Activated CD4-positive, alpha-beta T cell treated with anti-CD3 and anti-CD28 coated beads for 36 hours (primary cell): ENCODE data around the gene LSAMP. TPM values are rescaled to one million over a fixed set of nuclear protein-coding genes. Genes with fewer than 3 reads are reported as not detected.

Experiments used
- ATAC-seq: fragments of 200-7000 bp; cut with Tn5 transposase; one replicate; pipeline ENCODE4 v1.10.0; 2021; ENCODE audit warnings: mild to moderate bottlenecking, moderate library complexity
- CTCF ChIA-PET: fragments of 350-600 bp; sonication (Branson Sonifier 250); formaldehyde crosslinking; loops from one replicate; lab custom pipeline; 2021; ENCODE audit warnings: antibody characterized with exemption; lab: Charles Lee
- POLR2A ChIA-PET: fragments of 350-600 bp; sonication (Branson Sonifier 250); formaldehyde crosslinking; loops from one replicate; lab custom pipeline; 2021; ENCODE audit warnings: antibody characterized with exemption, inconsistent platforms; lab: Charles Lee
- DNase-seq: peaks from one replicate; pipeline ENCODE4 v3.0.0-alpha.2; 2020
- H3K27ac Mint-ChIP-seq: one replicate; pipeline ENCODE4 v1.8.0; 2021; ENCODE audit warnings: mixed read lengths
- H3K27me3 Mint-ChIP-seq: one replicate; pipeline ENCODE4 v1.8.0; 2021; ENCODE audit warnings: mixed read lengths
- H3K36me3 Mint-ChIP-seq: one replicate; pipeline ENCODE4 v1.8.0; 2021; ENCODE audit warnings: low read depth, mixed read lengths
- H3K4me1 Mint-ChIP-seq: one replicate; pipeline ENCODE4 v1.8.0; 2021; ENCODE audit warnings: mixed read lengths
- H3K4me3 Mint-ChIP-seq: one replicate; pipeline ENCODE4 v1.8.0; 2021; ENCODE audit warnings: mild to moderate bottlenecking, moderate library complexity, mixed read lengths
- H3K9me3 Mint-ChIP-seq: one replicate; pipeline ENCODE4 v1.8.0; 2021; ENCODE audit warnings: low read depth, mixed read lengths
- intact Hi-C, 2 experiments: fragments of 100-400 bp; cut with DNase I in 1 of 2; cut with micrococcal nuclease in 1 of 2; formaldehyde crosslinking; loops; one replicate each; pipeline versions ENCODE4 v1.14.2 to v1.15.1; 2022 to 2024; cut with DNase I, micrococcal nuclease
- total RNA-seq, 2 experiments: library from RNA; stranded (reverse); gene quantifications; one replicate each; pipeline ENCODE4 v1.2.3, GENCODE V29; 2021

LSAMP gene
- total RNA-seq, 2 experiments from 2014 or later: not detected

DNA sequence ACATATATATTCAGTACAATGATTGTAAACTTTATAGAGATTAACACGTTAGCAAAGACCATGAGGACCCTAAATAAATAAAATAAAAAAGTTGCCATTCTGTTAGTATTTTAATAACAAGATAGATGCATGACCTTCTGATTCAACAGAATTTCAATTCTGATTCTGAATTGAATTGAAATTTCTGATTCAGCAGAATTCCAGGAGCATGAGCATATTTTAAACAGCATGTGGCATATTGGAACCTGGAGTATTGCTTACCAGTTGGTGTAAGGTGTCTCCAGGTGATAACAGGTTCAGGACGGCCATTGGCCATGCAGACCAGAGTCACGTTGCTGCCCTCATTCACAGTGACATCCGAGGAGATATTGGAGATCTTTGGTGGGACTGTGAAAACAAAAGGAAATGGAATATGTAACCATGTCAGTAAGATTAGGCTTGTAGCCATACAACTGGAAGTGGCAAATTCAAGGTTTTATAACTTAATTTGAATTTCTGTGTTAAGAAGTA is 426.0 kb downstream of the LSAMP start:
- Mint-ChIP-seq H3K27me3 (no peaks in the 10 kb centered on the region), H3K27ac (no peak overlapping the region), H3K4me3 (no peak overlapping the region), H3K4me1 (no peaks in the 10 kb centered on the region), H3K36me3 (no peaks in the 10 kb centered on the region), H3K9me3 (no peaks in the 10 kb centered on the region)
- intact Hi-C loops: no loop called here
- POLR2A ChIA-PET: no interaction called here
- CTCF ChIA-PET: no interaction called here
- DNase-seq (no peak), ATAC-seq (no peak)

DNA sequence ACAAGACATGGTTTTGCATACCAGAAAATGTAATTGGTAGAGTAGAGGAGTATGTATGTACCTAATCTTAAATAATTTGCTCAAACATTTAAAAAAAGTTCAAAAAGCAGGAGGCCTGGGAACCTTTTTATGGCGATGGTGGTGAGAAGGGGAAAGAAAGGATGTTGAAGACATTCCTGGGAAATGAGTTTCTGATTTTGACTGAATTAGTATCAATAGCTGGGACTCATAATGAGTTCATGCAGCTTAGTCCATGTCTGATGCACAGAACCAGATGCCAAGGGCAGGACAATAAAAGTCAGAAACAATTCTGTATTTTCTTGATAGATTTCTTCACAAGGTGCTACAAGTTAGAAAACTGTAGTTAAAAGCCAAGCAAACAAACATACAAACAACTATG is 426.6 kb downstream of the LSAMP start:
- intact Hi-C loops: no loop called here

DNA sequence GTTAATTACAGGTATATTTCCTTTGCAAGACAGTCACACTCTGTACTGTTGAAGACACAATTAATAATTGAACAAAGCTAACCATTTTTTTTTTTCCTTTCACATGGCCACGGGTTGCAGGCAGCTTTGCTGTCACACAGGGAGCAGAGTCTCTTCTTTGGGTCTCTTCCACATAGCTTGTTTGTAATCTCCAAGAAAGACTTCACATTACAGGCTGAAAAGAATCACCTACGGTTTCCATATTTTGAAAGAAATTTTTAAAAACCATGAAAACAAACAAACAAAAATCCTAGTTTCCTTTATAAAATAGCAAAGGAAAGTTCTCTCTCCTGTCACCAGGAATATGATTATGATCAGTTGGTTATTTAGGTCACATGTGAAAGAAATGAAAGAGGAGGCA is 429.4 kb downstream of the LSAMP start:
- intact Hi-C loops: no loop called here
- Mint-ChIP-seq H3K4me1 (no peaks in the 10 kb centered on the region), H3K4me3 (no peak overlapping the region), H3K9me3 (no peaks in the 10 kb centered on the region), H3K27ac (no peak overlapping the region), H3K36me3 (no peaks in the 10 kb centered on the region), H3K27me3 (no peaks in the 10 kb centered on the region)
- POLR2A ChIA-PET: no interaction called here
- DNase-seq (no peak), ATAC-seq (no peak)
- CTCF ChIA-PET: interaction anchor here (0.7 kb wide), 1 partner anchor 635 kb away, joined by 3 read pairs; no protein-coding TSS in a partner anchor

More for the DNA sequence above, 426.6 kb downstream of the LSAMP start:
- ATAC-seq (no peak), DNase-seq (no peak)
- ChIA-PET CTCF (no interaction called here), POLR2A (no interaction called here)
- Mint-ChIP-seq H3K4me1 (no peaks in the 10 kb centered on the region), H3K9me3 (no peaks in the 10 kb centered on the region), H3K4me3 (no peak overlapping the region), H3K27me3 (no peaks in the 10 kb centered on the region), H3K27ac (no peak overlapping the region), H3K36me3 (no peaks in the 10 kb centered on the region)

DNA sequence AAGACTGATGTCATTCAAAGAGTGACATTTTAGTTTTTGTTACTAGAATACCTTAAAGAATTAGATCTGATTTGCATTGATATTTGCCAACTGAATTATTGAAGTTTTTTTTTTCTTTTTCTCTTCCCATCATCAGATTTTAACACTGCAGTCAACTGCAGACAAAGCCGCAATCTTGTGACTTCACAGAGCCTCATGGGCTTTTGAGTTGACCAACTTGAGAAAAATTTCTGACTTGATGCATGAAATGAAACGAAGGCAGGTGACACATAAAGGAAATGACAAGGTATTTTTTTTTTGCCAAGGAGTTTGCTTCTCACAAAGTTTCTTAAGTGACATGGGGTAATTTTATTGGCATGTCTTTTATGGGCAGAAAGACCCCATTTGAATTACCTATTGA is 438.3 kb downstream of the LSAMP start:
- H3K27me3 Mint-ChIP-seq: peaks cover 4% of the 10 kb centered on the region
- no peak for DNase-seq
- no peak overlapping the region for H3K4me3 Mint-ChIP-seq
- no peaks in the 10 kb centered on the region for H3K36me3 Mint-ChIP-seq
- no peak overlapping the region for H3K27ac Mint-ChIP-seq
- intact Hi-C loops: no loop called here
- H3K4me1 Mint-ChIP-seq: no peaks in the 10 kb centered on the region
- H3K9me3 Mint-ChIP-seq: no peaks in the 10 kb centered on the region
- no peak for ATAC-seq
- POLR2A ChIA-PET: no interaction called here
- CTCF ChIA-PET: no interaction called here

DNA sequence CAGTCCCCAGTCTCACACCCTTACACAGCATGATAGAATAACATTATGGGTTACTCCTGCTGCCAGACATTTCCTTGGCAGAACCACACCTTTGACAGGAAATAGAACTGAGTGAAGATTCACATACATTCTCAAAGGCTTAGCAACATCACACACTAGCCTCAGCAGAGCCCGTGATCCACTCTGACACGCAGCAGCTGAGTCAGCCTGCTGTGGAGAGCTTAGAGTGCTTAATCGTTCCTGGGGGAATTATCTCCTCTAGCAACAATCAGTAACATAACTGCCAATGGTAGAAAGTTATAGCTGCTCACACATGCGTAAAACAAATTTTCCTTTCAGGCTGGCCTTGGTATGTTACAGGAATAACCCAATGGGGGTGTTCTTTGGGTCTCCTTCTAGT is 439.9 kb downstream of the LSAMP start:
- peaks cover 4% of the 10 kb centered on the region for H3K27me3 Mint-ChIP-seq
- H3K27ac Mint-ChIP-seq: no peak overlapping the region
- ChIA-PET POLR2A (no interaction called here), CTCF (interaction anchor here (0.6 kb wide), 1 partner anchor 12 kb away, joined by 3 read pairs; no protein-coding TSS in a partner anchor)
- H3K4me1 Mint-ChIP-seq: no peaks in the 10 kb centered on the region
- H3K36me3 Mint-ChIP-seq: no peaks in the 10 kb centered on the region
- no peak for DNase-seq
- intact Hi-C loops: no loop called here
- no peak overlapping the region for H3K4me3 Mint-ChIP-seq
- no peaks in the 10 kb centered on the region for H3K9me3 Mint-ChIP-seq
- ATAC-seq: no peak

DNA sequence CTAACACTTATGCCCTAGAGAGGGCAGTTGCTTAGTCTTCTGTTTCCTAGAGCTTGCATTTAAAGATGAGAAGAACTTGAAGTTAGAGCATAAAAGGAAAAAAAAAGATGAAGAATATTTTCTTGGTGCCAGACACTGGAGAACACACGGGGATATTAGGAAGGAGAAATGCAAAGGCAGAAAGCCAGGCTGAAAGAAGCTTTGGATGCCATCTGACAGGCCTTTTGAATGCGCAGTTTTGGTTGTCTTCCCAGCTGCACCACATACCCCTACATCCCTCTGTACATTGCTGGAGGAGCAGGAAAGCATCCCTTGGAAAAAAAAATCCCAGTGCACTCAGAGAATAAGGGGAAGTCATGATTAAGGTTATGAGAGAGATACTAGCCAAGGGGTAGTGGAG is 443.1 kb downstream of the LSAMP start:
- peaks cover 4% of the 10 kb centered on the region for H3K27me3 Mint-ChIP-seq
- H3K4me1 Mint-ChIP-seq: no peaks in the 10 kb centered on the region
- no peak for ATAC-seq
- ChIA-PET POLR2A (no interaction called here), CTCF (no interaction called here)
- H3K27ac Mint-ChIP-seq: no peak overlapping the region
- no peaks in the 10 kb centered on the region for H3K9me3 Mint-ChIP-seq
- no peak overlapping the region for H3K4me3 Mint-ChIP-seq
- intact Hi-C loops: no loop called here
- H3K36me3 Mint-ChIP-seq: no peaks in the 10 kb centered on the region
- no peak for DNase-seq

DNA sequence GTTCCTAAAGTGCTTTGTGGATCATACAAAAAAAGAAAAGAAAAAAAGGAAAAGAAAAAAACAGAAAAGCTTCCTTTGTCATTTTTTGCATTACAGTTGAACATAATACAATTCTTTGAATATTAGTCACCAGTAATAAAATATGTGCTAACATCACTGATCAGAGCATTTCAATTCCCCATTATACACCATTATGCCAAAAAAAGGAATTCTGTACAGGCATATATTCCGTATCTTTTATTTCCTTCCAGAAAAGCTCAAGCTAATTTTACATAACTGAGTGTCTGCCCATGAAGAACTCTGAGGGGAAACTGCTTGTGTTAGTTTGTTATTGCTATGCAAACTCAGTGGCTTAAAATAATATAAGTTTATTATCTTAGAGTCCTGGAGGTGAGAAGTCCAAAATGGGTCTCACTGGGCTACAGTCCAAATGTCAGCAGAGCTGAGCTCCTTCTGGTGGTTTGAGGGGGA is 444.1 kb downstream of the LSAMP start:
- POLR2A ChIA-PET: no interaction called here
- no peak overlapping the region for H3K4me3 Mint-ChIP-seq
- CTCF ChIA-PET: no interaction called here
- H3K9me3 Mint-ChIP-seq: no peaks in the 10 kb centered on the region
- ATAC-seq: no peak
- H3K27me3 Mint-ChIP-seq: peaks cover 4% of the 10 kb centered on the region
- H3K4me1 Mint-ChIP-seq: no peaks in the 10 kb centered on the region
- no peak for DNase-seq
- no peaks in the 10 kb centered on the region for H3K36me3 Mint-ChIP-seq
- intact Hi-C loops: no loop called here
- no peak overlapping the region for H3K27ac Mint-ChIP-seq

DNA sequence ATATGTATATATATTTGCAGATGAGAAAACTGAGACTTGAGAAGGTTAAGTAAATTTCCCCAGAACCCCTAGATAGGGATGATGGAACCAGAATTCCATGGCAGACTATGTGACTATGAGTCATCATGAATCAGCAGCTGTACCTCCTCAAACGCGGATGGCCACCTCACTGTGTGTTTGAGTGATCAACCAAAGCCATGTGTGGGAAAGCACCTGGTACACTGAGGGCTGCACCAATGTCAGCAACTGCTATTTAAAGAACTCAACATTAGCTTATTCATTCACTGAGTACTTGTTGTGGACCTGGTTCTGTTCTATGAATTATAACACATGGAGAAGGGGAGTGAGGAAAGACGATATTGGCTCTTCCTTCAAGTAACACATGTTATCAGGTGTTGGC is 445.0 kb downstream of the LSAMP start:
- POLR2A ChIA-PET: no interaction called here

DNA sequence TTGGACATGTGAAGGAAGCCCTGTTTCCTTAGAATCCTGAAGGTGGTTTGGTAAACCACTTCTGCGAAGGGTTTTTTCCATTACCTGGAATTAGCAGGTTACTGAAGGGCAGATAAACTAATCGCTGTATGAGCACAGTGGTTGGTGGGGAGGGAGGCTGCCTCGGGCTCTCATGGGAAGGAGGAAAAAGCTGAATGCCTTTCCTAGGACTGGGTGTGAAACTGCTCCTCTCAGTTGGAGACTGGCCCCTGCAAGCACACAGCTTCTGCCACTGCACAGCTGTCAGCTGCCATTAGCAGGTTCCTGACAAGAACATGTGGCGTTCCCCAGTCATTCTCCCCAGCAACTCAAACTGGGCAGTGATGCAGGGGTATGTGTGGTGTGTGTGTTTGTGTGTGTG is 445.7 kb downstream of the LSAMP start:
- Mint-ChIP-seq H3K27ac (no peak overlapping the region), H3K4me1 (no peaks in the 10 kb centered on the region), H3K9me3 (no peaks in the 10 kb centered on the region), H3K36me3 (no peaks in the 10 kb centered on the region), H3K27me3 (peaks cover 4% of the 10 kb centered on the region), H3K4me3 (no peak overlapping the region)
- ATAC-seq (no peak), DNase-seq (no peak)
- intact Hi-C loops: no loop called here
- ChIA-PET CTCF (interaction anchor here (1.3 kb wide), 1 partner anchor 25 kb away, joined by 3 read pairs; no protein-coding TSS in a partner anchor), POLR2A (no interaction called here)

More for the DNA sequence above, 445.0 kb downstream of the LSAMP start:
- Mint-ChIP-seq H3K27me3 (peaks cover 4% of the 10 kb centered on the region), H3K4me3 (no peak overlapping the region), H3K27ac (no peak overlapping the region), H3K36me3 (no peaks in the 10 kb centered on the region), H3K4me1 (no peaks in the 10 kb centered on the region), H3K9me3 (no peaks in the 10 kb centered on the region)
- CTCF ChIA-PET: no interaction called here
- DNase-seq (no peak), ATAC-seq (no peak)
- intact Hi-C loops: no loop called here

DNA sequence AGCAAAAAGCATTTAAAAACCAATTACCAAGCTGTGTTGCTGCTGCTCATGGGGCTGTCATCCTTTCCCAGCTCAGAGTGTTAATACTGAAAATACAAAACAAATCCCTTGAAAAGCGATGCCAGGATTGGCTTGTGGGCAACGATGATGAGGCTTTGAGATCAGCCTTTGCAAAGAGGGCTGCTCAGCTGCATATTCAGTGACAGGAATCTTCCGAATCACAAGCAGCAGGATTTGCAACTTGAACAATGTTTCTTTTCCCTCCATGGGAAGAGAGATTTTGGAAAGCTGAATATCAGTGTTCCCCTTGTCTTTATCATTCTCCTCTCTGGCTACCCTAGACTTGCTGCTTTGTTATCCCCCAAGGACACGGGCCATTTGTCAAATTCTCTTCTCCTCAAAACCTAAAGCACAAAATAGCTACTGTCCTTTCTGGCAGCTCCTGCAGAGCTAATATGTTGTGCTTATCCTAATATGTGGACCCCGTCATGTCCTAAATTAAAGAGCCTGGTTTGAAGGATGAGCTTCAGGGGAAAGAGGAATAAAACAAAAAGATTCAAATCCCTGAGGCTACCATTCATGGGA is 446.2 kb downstream of the LSAMP start:
- peaks cover 4% of the 10 kb centered on the region for H3K27me3 Mint-ChIP-seq
- intact Hi-C loops: no loop called here
- H3K9me3 Mint-ChIP-seq: no peaks in the 10 kb centered on the region
- CTCF ChIA-PET: interaction anchor here (1.3 kb wide), 1 partner anchor 26 kb away, joined by 3 read pairs; no protein-coding TSS in a partner anchor
- no peaks in the 10 kb centered on the region for H3K36me3 Mint-ChIP-seq
- DNase-seq (no peak), ATAC-seq (no peak)
- POLR2A ChIA-PET: no interaction called here
- H3K4me3 Mint-ChIP-seq: no peak overlapping the region
- H3K27ac Mint-ChIP-seq: no peak overlapping the region
- H3K4me1 Mint-ChIP-seq: no peaks in the 10 kb centered on the region

DNA sequence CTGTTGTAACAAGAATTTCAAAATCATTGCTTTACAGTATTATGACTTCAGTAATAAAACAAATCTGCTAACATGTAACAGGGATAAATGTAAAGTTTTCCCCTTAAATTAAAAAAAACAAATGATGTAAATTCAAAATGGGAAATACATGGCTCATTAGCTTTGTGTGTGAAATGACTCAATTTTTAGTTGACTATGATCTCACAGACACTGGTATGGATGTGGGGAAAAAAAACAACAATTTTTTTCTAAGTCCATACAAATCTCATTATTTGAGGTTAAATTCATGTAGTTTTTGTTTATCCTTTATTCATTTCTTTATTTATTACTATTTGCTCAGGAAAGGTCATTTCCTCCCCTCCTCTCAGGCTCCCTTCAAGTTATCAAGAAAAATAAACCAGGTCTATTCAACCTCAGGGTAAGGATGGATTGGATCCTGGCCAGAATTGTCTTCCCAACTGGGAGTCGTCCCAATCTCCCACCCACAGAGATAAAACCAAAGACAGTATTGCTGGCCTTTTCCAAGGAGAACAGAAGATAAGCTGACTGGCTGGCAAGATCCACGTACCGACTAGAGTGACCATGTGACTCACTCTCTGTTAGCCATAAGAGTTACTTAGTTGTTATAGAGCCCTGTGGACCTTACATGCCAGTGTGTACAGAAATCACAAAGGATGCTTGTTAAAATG is 448.7 kb downstream of the LSAMP start:
- ChIA-PET CTCF (no interaction called here), POLR2A (no interaction called here)
- intact Hi-C loops: no loop called here
- Mint-ChIP-seq H3K9me3 (no peaks in the 10 kb centered on the region), H3K4me1 (no peaks in the 10 kb centered on the region), H3K27me3 (no peaks in the 10 kb centered on the region), H3K4me3 (no peak overlapping the region), H3K36me3 (no peaks in the 10 kb centered on the region), H3K27ac (no peak overlapping the region)
- DNase-seq (no peak), ATAC-seq (no peak)

DNA sequence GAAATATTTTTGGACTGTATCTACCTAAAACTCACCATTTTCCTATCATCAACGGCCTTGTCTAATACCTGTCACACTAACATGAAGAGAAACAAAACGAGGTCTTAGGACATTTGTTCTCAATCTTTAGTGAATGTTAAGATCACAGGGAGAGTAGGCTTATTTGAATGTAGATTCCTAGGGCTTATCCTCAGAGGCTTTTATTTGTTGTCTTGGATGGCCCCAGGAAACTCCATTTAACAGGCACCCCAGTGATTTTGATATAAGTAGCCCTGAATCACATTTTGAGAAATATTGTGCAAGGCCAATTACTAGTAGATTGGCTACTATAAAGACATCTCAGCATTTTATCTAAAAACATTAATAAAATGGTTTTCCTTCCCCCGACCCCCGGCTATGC is 454.6 kb downstream of the LSAMP start:
- Mint-ChIP-seq H3K9me3 (no peaks in the 10 kb centered on the region), H3K36me3 (no peaks in the 10 kb centered on the region), H3K27me3 (peaks cover 2% of the 10 kb centered on the region), H3K4me3 (no peak overlapping the region), H3K4me1 (no peaks in the 10 kb centered on the region), H3K27ac (no peak overlapping the region)
- ChIA-PET POLR2A (no interaction called here), CTCF (no interaction called here)
- intact Hi-C loops: no loop called here
- ATAC-seq (no peak), DNase-seq (no peak)
